Ascending aorta (tissue), 2 donors: ENCODE measurements around the gene USP6. TPM values are rescaled to one million over a fixed set of nuclear protein-coding genes. Genes with fewer than 3 reads are reported as not detected.
"Not testable (repeated sequence)": the region's sequence is repeated elsewhere in the genome, so short reads cannot be mapped to it uniquely, and the experiment has no call there.

Experiments
- DNase-seq, 2 donors: peaks; one replicate each; pipeline ENCODE4 v3.0.0-alpha.2; 2019; ENCODE audit warnings: low spot score in 2 of 2
- H3K27ac ChIP-seq, 2 donors: fragments of 200-600 bp; sonication (generic); one replicate each; pipeline ENCODE4 v1.5.1; 2016 to 2017; ENCODE audit warnings: mild to moderate bottlenecking in 1 of 2
- H3K27me3 ChIP-seq: fragments of 200-600 bp; sonication (generic); one replicate; pipeline ENCODE4 v1.5.1; 2017
- H3K36me3 ChIP-seq, 2 donors: fragments of 200-600 bp; sonication (generic); one replicate each; pipeline ENCODE4 v1.5.1; 2016
- H3K4me1 ChIP-seq, 2 donors: fragments of 200-600 bp; sonication (generic); one replicate each; pipeline ENCODE4 v1.5.1; 2016 to 2017; ENCODE audit warnings: mild to moderate bottlenecking in 1 of 2
- H3K4me3 ChIP-seq, 2 donors: fragments of 200-600 bp; sonication (generic); one replicate each; pipeline ENCODE4 v1.5.1; 2016 to 2017; ENCODE audit warnings: mild to moderate bottlenecking in 1 of 2
- H3K9me3 ChIP-seq, 2 donors: fragments of 200-600 bp; sonication (generic); one replicate each; pipeline ENCODE4 v1.5.1; 2016
- CTCF ChIP-seq, 3 experiments: fragments of 200-600 bp in 2 of 3; fragments of 450-650 bp in 1 of 3; sonication (generic) in 2 of 3; IDR thresholded peaks; one replicate each; pipeline ENCODE4 v1.5.1; 2016 to 2019; ENCODE audit warnings: antibody characterized with exemption in 3 of 3, mild to moderate bottlenecking in 1 of 3, moderate library complexity in 1 of 3
- intact Hi-C: fragments of 100-400 bp; cut with DNase I; formaldehyde crosslinking; loops from one replicate; pipeline ENCODE4 v1.15.1; 2023
- total RNA-seq: library from RNA; depleted of rRNA; stranded (reverse); fragments of >200 nt; gene quantifications from one replicate; pipeline ENCODE4 v1.1.0, GENCODE V29; 2016

USP6 gene
- total RNA-seq, 1 donor from 2014 or later, result 0.11 TPM

- Histone ChIP-seq H3K9me3 (no peaks in the 10 kb centered on the region), H3K4me1 (no peaks in the 10 kb centered on the region), H3K27me3 (no peaks in the 10 kb centered on the region), H3K4me3 (no peak overlapping the region), H3K27ac (no peak overlapping the region), H3K36me3 (no peaks in the 10 kb centered on the region)
- no peak for DNase-seq
- intact Hi-C loops, result no loop called here
- TF ChIP-seq CTCF (IDR thresholded peaks at IDR 0.05), result no peak
Measured at GRCh38 chr17:5131146-5131715, 15.4 kb downstream of the USP6 start.

- H3K27ac ChIP-seq, H3K9me3 ChIP-seq, H3K27me3 ChIP-seq, H3K4me3 ChIP-seq, intact Hi-C loops, H3K4me1 ChIP-seq, H3K36me3 ChIP-seq: not testable (repeated sequence)
- peak in 1 of 2 donors; percentile 48 for DNase-seq
Measured at GRCh38 chr17:5131799-5132502, 16.1 kb downstream of the USP6 start.

- H3K4me3 ChIP-seq, H3K4me1 ChIP-seq, H3K9me3 ChIP-seq, intact Hi-C loops, H3K27ac ChIP-seq, H3K36me3 ChIP-seq, H3K27me3 ChIP-seq: not testable (repeated sequence)
- peak in 1 of 2 donors; percentile 45 for DNase-seq
Measured at GRCh38 chr17:5132503-5133225, 16.8 kb downstream of the USP6 start.

GRCh38 chr17:5133311-5133710 lies 17.5 kb downstream of the USP6 start:
- Histone ChIP-seq H3K36me3 (no peaks in the 10 kb centered on the region), H3K9me3 (no peaks in the 10 kb centered on the region), H3K4me3 (no peak overlapping the region), H3K27ac (no peak overlapping the region), H3K4me1 (no peaks in the 10 kb centered on the region), H3K27me3 (no peaks in the 10 kb centered on the region)
- no peak for TF ChIP-seq CTCF (IDR thresholded peaks at IDR 0.05)
- intact Hi-C loops, result no loop called here
- peak in 1 of 2 donors; percentile 37 for DNase-seq

- H3K9me3 ChIP-seq, H3K36me3 ChIP-seq, intact Hi-C loops, H3K4me1 ChIP-seq, H3K27me3 ChIP-seq, H3K4me3 ChIP-seq, H3K27ac ChIP-seq, DNase-seq: not testable (repeated sequence)
Measured at GRCh38 chr17:5133961-5134360, 18.1 kb downstream of the USP6 start.

- H3K4me3 ChIP-seq, H3K27me3 ChIP-seq, H3K36me3 ChIP-seq, H3K27ac ChIP-seq, DNase-seq, H3K4me1 ChIP-seq, H3K9me3 ChIP-seq, intact Hi-C loops: not testable (repeated sequence)
Measured at GRCh38 chr17:5134571-5134970, 18.7 kb downstream of the USP6 start.

- H3K9me3 ChIP-seq, H3K27me3 ChIP-seq, H3K4me3 ChIP-seq, intact Hi-C loops, H3K4me1 ChIP-seq, H3K27ac ChIP-seq, DNase-seq, H3K36me3 ChIP-seq: not testable (repeated sequence)
Measured at GRCh38 chr17:5135131-5135712, 19.4 kb downstream of the USP6 start.
